Activated CD8-positive, alpha-beta T cell treated with anti-CD3 and anti-CD28 coated beads for 36 hours (primary cell): Measurements from ENCODE around the gene VWC2. TPM values are rescaled to one million over a fixed set of nuclear protein-coding genes. Genes with fewer than 3 reads are reported as not detected.

Experiments
- ATAC-seq: fragments of 200-7000 bp; cut with Tn5 transposase; one replicate; pipeline ENCODE4 v1.10.0; 2021; ENCODE audit warnings: mild to moderate bottlenecking, moderate library complexity
- CTCF ChIA-PET: fragments of 350-600 bp; sonication (Branson Sonifier 250); formaldehyde crosslinking; loops from one replicate; lab custom pipeline; 2021; ENCODE audit warnings: antibody characterized with exemption; lab: Charles Lee
- POLR2A ChIA-PET: fragments of 350-600 bp; sonication (Branson Sonifier 250); formaldehyde crosslinking; loops from one replicate; lab custom pipeline; 2021; ENCODE audit warnings: antibody characterized with exemption; lab: Charles Lee
- DNase-seq: peaks from one replicate; pipeline ENCODE4 v3.0.0-alpha.2; 2020
- H3K27ac Mint-ChIP-seq: one replicate; pipeline ENCODE4 v1.8.0; 2021; ENCODE audit warnings: mild to moderate bottlenecking, mixed read lengths
- H3K27me3 Mint-ChIP-seq: one replicate; pipeline ENCODE4 v1.8.0; 2021; ENCODE audit warnings: mixed read lengths
- H3K36me3 Mint-ChIP-seq: one replicate; pipeline ENCODE4 v1.8.0; 2021; ENCODE audit warnings: low read depth, mixed read lengths
- H3K4me1 Mint-ChIP-seq: one replicate; pipeline ENCODE4 v1.8.0; 2021; ENCODE audit warnings: low read depth, mixed read lengths
- H3K4me3 Mint-ChIP-seq: one replicate; pipeline ENCODE4 v1.8.0; 2021; ENCODE audit warnings: mild to moderate bottlenecking, moderate library complexity, mixed read lengths
- H3K9me3 Mint-ChIP-seq: one replicate; pipeline ENCODE4 v1.8.0; 2021; ENCODE audit warnings: mixed read lengths
- intact Hi-C: fragments of 100-400 bp; cut with micrococcal nuclease; formaldehyde crosslinking; loops from one replicate; pipeline ENCODE4 v1.10.0; 2022
- total RNA-seq, 2 experiments: library from RNA; stranded (reverse); gene quantifications; one replicate each; pipeline ENCODE4 v1.2.3, GENCODE V29; 2021
- TF ChIP-seq, protein P1 (sequence below): fragments of 200-600 bp; IDR thresholded peaks from one replicate; pipeline ENCODE4 v1.8.0; 2022; ENCODE audit warnings: antibody characterized with exemption, mild to moderate bottlenecking

The VWC2 gene
- total RNA-seq, 2 experiments from 2014 or later, result not detected

DNA sequence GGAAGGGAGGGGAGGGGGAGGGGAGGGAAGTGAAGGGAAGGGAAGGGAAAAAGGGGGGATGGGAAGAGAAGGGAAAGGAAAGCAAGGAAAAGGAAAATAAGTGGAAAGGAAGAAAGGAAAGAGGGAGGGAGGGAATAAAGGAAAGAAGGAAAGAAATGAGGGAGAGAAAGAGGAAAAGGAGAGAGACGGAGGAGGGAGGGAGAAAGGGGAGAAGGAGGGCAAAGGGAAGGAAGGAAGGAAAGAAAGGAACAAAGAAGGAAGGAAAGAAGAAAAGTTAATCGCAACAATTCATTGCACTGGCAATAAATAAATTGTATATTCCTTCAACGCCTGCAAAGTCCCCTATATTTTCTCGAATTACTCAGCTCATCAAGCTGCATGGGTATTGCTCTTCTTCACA, 2.6 kb upstream of the VWC2 start:
- peaks cover 33% of the 10 kb centered on the region for H3K27me3 Mint-ChIP-seq
- ATAC-seq, result no peak
- CTCF ChIA-PET, result no interaction called here

DNA sequence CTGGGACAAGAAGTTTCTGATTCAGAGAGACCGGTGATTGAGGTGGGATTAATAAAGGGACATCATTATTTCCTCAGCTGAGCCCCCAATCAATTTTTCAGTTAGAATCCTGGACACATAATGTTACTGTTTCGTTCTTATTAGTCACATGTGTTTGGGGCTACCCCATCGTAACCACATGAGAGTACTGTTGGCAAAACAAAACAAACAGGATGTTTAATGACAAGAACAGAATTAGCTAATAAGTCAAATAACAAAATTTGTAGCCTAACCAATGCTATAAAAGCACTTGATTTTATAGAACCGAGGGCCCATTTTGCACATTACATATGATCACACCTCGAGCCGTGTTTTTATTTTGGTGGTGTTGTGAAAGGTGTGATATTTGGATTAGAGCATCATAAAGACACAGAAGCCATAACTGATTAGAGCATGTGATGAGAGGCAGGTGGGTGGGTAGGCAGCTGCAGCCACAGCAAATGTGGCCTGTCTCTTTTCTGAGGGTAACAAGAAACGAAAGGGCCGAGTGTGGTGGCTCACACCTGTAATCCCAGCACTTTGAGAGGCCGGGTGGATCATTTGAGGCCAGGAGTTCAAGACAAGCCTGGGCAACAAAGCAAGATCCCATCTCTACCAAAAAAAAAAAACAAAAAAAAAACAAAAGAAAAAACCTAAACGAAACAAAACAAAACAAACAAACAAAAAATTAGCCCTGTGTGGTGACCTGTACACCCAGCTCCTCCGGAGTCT, 1.8 kb upstream of the VWC2 start:
- H3K4me3 Mint-ChIP-seq, result no peak overlapping the region
- POLR2A ChIA-PET, result interaction anchor here (0.7 kb wide), 1 partner anchor 133 kb away, joined by 3 read pairs; no protein-coding TSS in a partner anchor
- DNase-seq, result no peak
- H3K27me3 Mint-ChIP-seq, result peaks cover 40% of the 10 kb centered on the region
- no peak for ATAC-seq
- CTCF ChIA-PET, result no interaction called here
- H3K9me3 Mint-ChIP-seq, result no peaks in the 10 kb centered on the region
- TF ChIP-seq, protein P1, sequence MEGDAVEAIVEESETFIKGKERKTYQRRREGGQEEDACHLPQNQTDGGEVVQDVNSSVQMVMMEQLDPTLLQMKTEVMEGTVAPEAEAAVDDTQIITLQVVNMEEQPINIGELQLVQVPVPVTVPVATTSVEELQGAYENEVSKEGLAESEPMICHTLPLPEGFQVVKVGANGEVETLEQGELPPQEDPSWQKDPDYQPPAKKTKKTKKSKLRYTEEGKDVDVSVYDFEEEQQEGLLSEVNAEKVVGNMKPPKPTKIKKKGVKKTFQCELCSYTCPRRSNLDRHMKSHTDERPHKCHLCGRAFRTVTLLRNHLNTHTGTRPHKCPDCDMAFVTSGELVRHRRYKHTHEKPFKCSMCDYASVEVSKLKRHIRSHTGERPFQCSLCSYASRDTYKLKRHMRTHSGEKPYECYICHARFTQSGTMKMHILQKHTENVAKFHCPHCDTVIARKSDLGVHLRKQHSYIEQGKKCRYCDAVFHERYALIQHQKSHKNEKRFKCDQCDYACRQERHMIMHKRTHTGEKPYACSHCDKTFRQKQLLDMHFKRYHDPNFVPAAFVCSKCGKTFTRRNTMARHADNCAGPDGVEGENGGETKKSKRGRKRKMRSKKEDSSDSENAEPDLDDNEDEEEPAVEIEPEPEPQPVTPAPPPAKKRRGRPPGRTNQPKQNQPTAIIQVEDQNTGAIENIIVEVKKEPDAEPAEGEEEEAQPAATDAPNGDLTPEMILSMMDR, result no peak
- no peaks in the 10 kb centered on the region for H3K36me3 Mint-ChIP-seq
- intact Hi-C loops, result no loop called here
- no peak overlapping the region for H3K27ac Mint-ChIP-seq
- H3K4me1 Mint-ChIP-seq, result peaks cover 5% of the 10 kb centered on the region

More for the DNA sequence above, 2.6 kb upstream of the VWC2 start:
- Mint-ChIP-seq H3K27ac (no peak overlapping the region), H3K9me3 (no peaks in the 10 kb centered on the region), H3K4me3 (no peak overlapping the region), H3K4me1 (peaks cover 5% of the 10 kb centered on the region), H3K36me3 (no peaks in the 10 kb centered on the region)
- intact Hi-C loops, result no loop called here
- DNase-seq, result no peak
- TF ChIP-seq, protein P1, result no peak
- POLR2A ChIA-PET, result interaction anchor here (0.7 kb wide), 1 partner anchor 133 kb away, joined by 3 read pairs; no protein-coding TSS in a partner anchor

DNA sequence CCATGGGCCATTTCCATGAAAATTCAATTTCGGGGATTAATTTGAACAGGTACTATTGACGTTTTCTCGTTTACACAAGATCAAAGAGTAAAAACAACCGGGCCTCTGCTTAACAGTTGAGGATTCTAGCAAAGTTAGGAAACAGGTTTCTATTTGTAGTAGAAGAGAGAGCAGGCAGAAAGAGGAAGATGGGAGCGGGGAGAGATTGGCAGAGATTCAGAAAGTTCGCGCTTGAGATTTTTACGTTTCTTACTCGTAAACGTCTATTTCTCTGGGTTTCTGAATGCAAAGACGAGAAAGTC, 571 bp upstream of the VWC2 start:
- CTCF ChIA-PET, result no interaction called here
- no peaks in the 10 kb centered on the region for H3K36me3 Mint-ChIP-seq
- H3K4me1 Mint-ChIP-seq, result peaks cover 5% of the 10 kb centered on the region
- peaks cover 43% of the 10 kb centered on the region for H3K27me3 Mint-ChIP-seq
- H3K4me3 Mint-ChIP-seq, result no peak overlapping the region
- H3K27ac Mint-ChIP-seq, result no peak overlapping the region
- DNase-seq (no peak), ATAC-seq (no peak)
- POLR2A ChIA-PET, result no interaction called here
- intact Hi-C loops, result no loop called here
- no peaks in the 10 kb centered on the region for H3K9me3 Mint-ChIP-seq
- TF ChIP-seq, protein P1, result no peak

DNA sequence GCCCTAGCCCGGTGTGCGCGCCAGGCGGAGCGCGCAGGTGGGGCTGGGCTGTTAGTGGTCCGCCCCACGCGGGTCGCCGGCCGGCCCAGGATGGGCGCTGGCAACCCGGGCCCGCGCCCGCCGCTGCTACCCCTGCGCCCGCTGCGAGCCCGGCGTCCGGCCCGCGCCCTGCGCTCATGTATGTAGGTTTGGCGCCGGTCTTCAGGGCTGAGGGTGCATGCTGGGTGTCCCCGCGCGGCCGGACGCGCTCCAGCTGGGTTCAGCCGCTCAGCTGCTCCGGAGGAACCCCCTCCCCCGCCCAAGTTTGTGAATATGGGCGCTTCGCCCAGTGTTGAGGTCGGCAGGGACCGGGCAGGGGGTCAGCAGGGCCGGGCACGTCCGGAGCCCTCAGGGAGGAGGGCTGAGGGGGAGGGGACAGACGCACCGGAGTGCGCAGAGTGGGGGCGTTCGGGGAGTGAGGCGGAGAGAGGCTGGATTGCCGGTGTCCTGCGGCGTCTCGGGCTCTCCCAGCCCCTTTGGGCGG, 559 bp downstream of the VWC2 start:
- Mint-ChIP-seq H3K27me3 (peaks cover 43% of the 10 kb centered on the region), H3K36me3 (no peaks in the 10 kb centered on the region), H3K4me1 (peaks cover 5% of the 10 kb centered on the region), H3K9me3 (no peaks in the 10 kb centered on the region), H3K4me3 (no peak overlapping the region), H3K27ac (no peak overlapping the region)
- intact Hi-C loops, result no loop called here
- ChIA-PET POLR2A (no interaction called here), CTCF (no interaction called here)
- TF ChIP-seq, protein P1, result no peak
- DNase-seq (no peak), ATAC-seq (no peak)

DNA sequence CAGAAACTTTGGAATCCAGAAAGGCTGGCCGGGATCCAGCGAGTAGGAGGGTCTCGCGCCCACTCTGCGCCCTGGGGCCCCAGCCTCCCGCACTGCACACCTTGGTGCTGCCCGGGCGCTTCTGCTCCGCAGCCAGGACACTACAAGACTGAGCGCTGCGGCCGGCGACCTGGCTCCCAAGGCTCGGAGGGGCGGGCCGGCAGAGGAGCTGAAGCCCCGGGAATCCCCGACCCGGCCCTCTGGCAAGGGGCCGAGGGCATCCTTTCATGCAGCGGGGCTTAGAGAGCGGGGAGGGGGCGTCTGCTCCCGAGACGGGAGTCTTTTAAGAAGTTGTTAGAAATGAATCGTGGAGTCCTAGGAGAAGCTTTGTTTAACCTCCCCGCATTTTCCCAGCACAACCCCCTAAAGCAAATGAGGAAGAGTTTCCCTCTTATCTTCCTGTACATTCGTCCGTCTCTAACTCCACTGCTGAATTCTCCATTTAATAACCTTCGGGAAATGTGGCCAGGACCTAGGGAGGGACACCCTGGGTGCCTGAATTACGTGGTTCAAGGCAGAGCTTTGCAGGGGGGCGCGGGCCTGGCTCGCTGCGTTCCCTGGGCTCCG, 1.1 kb downstream of the VWC2 start:
- ATAC-seq (no peak), DNase-seq (no peak)
- no peaks in the 10 kb centered on the region for H3K36me3 Mint-ChIP-seq
- H3K27ac Mint-ChIP-seq, result no peak overlapping the region
- TF ChIP-seq, protein P1, result no peak
- no peak overlapping the region for H3K4me3 Mint-ChIP-seq
- POLR2A ChIA-PET, result interaction anchor here (0.5 kb wide), 1 partner anchor 1142 kb away, joined by 3 read pairs; no protein-coding TSS in a partner anchor
- intact Hi-C loops, result no loop called here
- no peaks in the 10 kb centered on the region for H3K9me3 Mint-ChIP-seq
- H3K4me1 Mint-ChIP-seq, result peaks cover 5% of the 10 kb centered on the region
- CTCF ChIA-PET, result no interaction called here
- peaks cover 43% of the 10 kb centered on the region for H3K27me3 Mint-ChIP-seq
